Ectodermal cell (in vitro differentiated cells): ENCODE measurements around the gene CDH13.

Source experiments
- H3K27ac ChIP-seq: 2 replicates; pipeline ENCODE4 v1.7.0; 2013; ENCODE audit warnings: mild to moderate bottlenecking, low read depth, low read length; ENCODE audit not compliant: insufficient read depth, poor library complexity, severe bottlenecking
- H3K27me3 ChIP-seq: 2 replicates; pipeline ENCODE4 v1.7.0; 2013; ENCODE audit warnings: mild to moderate bottlenecking, low read length; ENCODE audit not compliant: insufficient read depth, control insufficient read depth, poor library complexity, severe bottlenecking
- H3K36me3 ChIP-seq: one replicate; pipeline ENCODE4 v1.7.0; 2013; ENCODE audit warnings: low read length; ENCODE audit not compliant: control insufficient read depth, insufficient read depth
- H3K4me1 ChIP-seq: one replicate; pipeline ENCODE4 v1.7.0; 2013; ENCODE audit warnings: low read length; ENCODE audit not compliant: control insufficient read depth, insufficient read depth
- H3K4me3 ChIP-seq: 2 replicates; pipeline ENCODE4 v1.7.0; 2013; ENCODE audit warnings: low read depth, low read length, control low read depth; ENCODE audit not compliant: insufficient read depth
- H3K9me3 ChIP-seq: 2 replicates; pipeline ENCODE4 v1.7.0; 2013; ENCODE audit warnings: mild to moderate bottlenecking, low read length, moderate library complexity; ENCODE audit not compliant: control insufficient read depth
- WGBS, 2 experiments: methylation state at CpG; one replicate each; pipeline ENCODE4 v1.1.7; 2013; ENCODE audit warnings: missing lambda C conversion rate in 2 of 2; 5-methylcytosine and 5-hydroxymethylcytosine counted together

CDH13 gene

GRCh38 chr16:82636485-82636884, 9.7 kb downstream of the CDH13 start:
- no peaks in the 10 kb centered on the region for H3K27me3 ChIP-seq
- H3K36me3 ChIP-seq = no peaks in the 10 kb centered on the region
- no peak overlapping the region for H3K27ac ChIP-seq
- no peaks in the 10 kb centered on the region for H3K4me1 ChIP-seq
- WGBS, 2 experiments = 89 to 91% methylated on average over 2 to 3 of the region's 3 CpGs
- no peaks in the 10 kb centered on the region for H3K9me3 ChIP-seq
- H3K4me3 ChIP-seq = no peak overlapping the region

- Histone ChIP-seq H3K4me3 (no peak overlapping the region), H3K36me3 (no peaks in the 10 kb centered on the region), H3K9me3 (no peaks in the 10 kb centered on the region), H3K4me1 (no peaks in the 10 kb centered on the region), H3K27me3 (no peaks in the 10 kb centered on the region), H3K27ac (no peak overlapping the region)
- 89 to 92% methylated on average over 3 of the region's 3 CpGs for WGBS, 2 experiments
Measured at GRCh38 chr16:82636958-82637357, 10.2 kb downstream of the CDH13 start.

- WGBS, 2 experiments = 81% methylated on average over 4 of the region's 4 CpGs
- Histone ChIP-seq H3K27ac (no peak overlapping the region), H3K4me1 (no peaks in the 10 kb centered on the region), H3K27me3 (no peaks in the 10 kb centered on the region), H3K9me3 (no peaks in the 10 kb centered on the region), H3K36me3 (no peaks in the 10 kb centered on the region), H3K4me3 (no peak overlapping the region)
Measured at GRCh38 chr16:82638095-82638798, 11.5 kb downstream of the CDH13 start.

GRCh38 chr16:82639263-82639662, 12.5 kb downstream of the CDH13 start:
- Histone ChIP-seq H3K27ac (no peak overlapping the region), H3K36me3 (no peaks in the 10 kb centered on the region), H3K4me1 (peaks cover 3% of the 10 kb centered on the region), H3K27me3 (no peaks in the 10 kb centered on the region), H3K4me3 (no peak overlapping the region), H3K9me3 (no peaks in the 10 kb centered on the region)
- 63 to 65% methylated on average over 3 of the region's 3 CpGs for WGBS, 2 experiments

GRCh38 chr16:82639666-82640336, 13.0 kb downstream of the CDH13 start:
- no peak overlapping the region for H3K27ac ChIP-seq
- H3K36me3 ChIP-seq = no peaks in the 10 kb centered on the region
- no peak overlapping the region for H3K4me3 ChIP-seq
- no peaks in the 10 kb centered on the region for H3K9me3 ChIP-seq
- no peaks in the 10 kb centered on the region for H3K27me3 ChIP-seq
- peaks cover 3% of the 10 kb centered on the region for H3K4me1 ChIP-seq
- WGBS, 2 experiments = 42 to 47% methylated on average over 9 of the region's 9 CpGs

- H3K36me3 ChIP-seq = no peaks in the 10 kb centered on the region
- peaks cover 3% of the 10 kb centered on the region for H3K4me1 ChIP-seq
- H3K27me3 ChIP-seq = no peaks in the 10 kb centered on the region
- no peaks in the 10 kb centered on the region for H3K9me3 ChIP-seq
- WGBS, 2 experiments = 89 to 94% methylated on average over 4 to 5 of the region's 6 CpGs
- H3K4me3 ChIP-seq = no peak overlapping the region
- H3K27ac ChIP-seq = no peak overlapping the region
Measured at GRCh38 chr16:82641336-82641984, 14.7 kb downstream of the CDH13 start.

GRCh38 chr16:82643136-82643535, 16.4 kb downstream of the CDH13 start:
- no peaks in the 10 kb centered on the region for H3K27me3 ChIP-seq
- peaks cover 3% of the 10 kb centered on the region for H3K4me1 ChIP-seq
- H3K9me3 ChIP-seq = no peaks in the 10 kb centered on the region
- H3K4me3 ChIP-seq = no peak overlapping the region
- H3K27ac ChIP-seq = no peak overlapping the region
- H3K36me3 ChIP-seq = no peaks in the 10 kb centered on the region
- WGBS, 2 experiments = 83 to 94% methylated on average over 3 to 4 of the region's 4 CpGs

- no peaks in the 10 kb centered on the region for H3K9me3 ChIP-seq
- H3K27me3 ChIP-seq = no peaks in the 10 kb centered on the region
- H3K27ac ChIP-seq = no peak overlapping the region
- H3K36me3 ChIP-seq = no peaks in the 10 kb centered on the region
- H3K4me1 ChIP-seq = peaks cover 3% of the 10 kb centered on the region
- 33 to 35% methylated on average over 10 of the region's 10 CpGs for WGBS, 2 experiments
- H3K4me3 ChIP-seq = no peak overlapping the region
Measured at GRCh38 chr16:82643936-82644630, 17.3 kb downstream of the CDH13 start.

- 93 to 95% methylated on average over 3 of the region's 3 CpGs for WGBS, 2 experiments
- Histone ChIP-seq H3K27me3 (no peaks in the 10 kb centered on the region), H3K4me3 (no peak overlapping the region), H3K4me1 (peaks cover 3% of the 10 kb centered on the region), H3K27ac (no peak overlapping the region), H3K9me3 (no peaks in the 10 kb centered on the region), H3K36me3 (no peaks in the 10 kb centered on the region)
Measured at GRCh38 chr16:82646504-82646903, 19.7 kb downstream of the CDH13 start.

- H3K36me3 ChIP-seq = no peaks in the 10 kb centered on the region
- no peaks in the 10 kb centered on the region for H3K4me1 ChIP-seq
- 84 to 87% methylated on average over 3 of the region's 3 CpGs for WGBS, 2 experiments
- H3K4me3 ChIP-seq = no peak overlapping the region
- no peak overlapping the region for H3K27ac ChIP-seq
- H3K9me3 ChIP-seq = no peaks in the 10 kb centered on the region
- H3K27me3 ChIP-seq = no peaks in the 10 kb centered on the region
Measured at GRCh38 chr16:82649766-82650165, 23.0 kb downstream of the CDH13 start.
